K562 (cell line): ENCODE results near the gene TSC22D3. TPM values are rescaled to one million over a fixed set of nuclear protein-coding genes. Genes with fewer than 3 reads are reported as not detected.

Experiments
- CBFB ChIP-seq: sonication (generic); formaldehyde crosslinking; IDR thresholded peaks from 2 replicates; pipeline ENCODE4 v1.4.0; 2020; ENCODE audit warnings: mild to moderate bottlenecking, missing genetic modification reagents
- CHD1 ChIP-seq: fragments of 200-600 bp; sonication (generic); IDR thresholded peaks from one replicate; pipeline ENCODE4 v1.6.1; 2012; ENCODE audit warnings: mild to moderate bottlenecking, moderate library complexity, low read length, inconsistent platforms
- FOXK1 ChIP-seq: sonication (generic); formaldehyde crosslinking; IDR thresholded peaks from 2 replicates; pipeline ENCODE4 v1.8.0; 2022; ENCODE audit warnings: missing genetic modification reagents, mild to moderate bottlenecking, borderline replicate concordance
- LCOR ChIP-seq: sonication (generic); formaldehyde crosslinking; IDR thresholded peaks from 2 replicates; pipeline ENCODE4 v1.8.0; 2022; ENCODE audit warnings: mild to moderate bottlenecking, missing genetic modification reagents
- NCOR1 ChIP-seq: fragments of 450-650 bp; IDR thresholded peaks from 2 replicates; pipeline ENCODE4 v1.6.1; 2016; ENCODE audit warnings: mild to moderate bottlenecking, moderate library complexity
- NR2F6 ChIP-seq: fragments of 450-650 bp; formaldehyde crosslinking; IDR thresholded peaks from 2 replicates; pipeline ENCODE4 v1.4.0; 2020; ENCODE audit warnings: mild to moderate bottlenecking
- OTX1 ChIP-seq: fragments of 450-650 bp; formaldehyde crosslinking; IDR thresholded peaks from 2 replicates; pipeline ENCODE4 v1.4.0; 2022; ENCODE audit warnings: mild to moderate bottlenecking
- POLR2G ChIP-seq: fragments of 200-400 bp; formaldehyde crosslinking; IDR thresholded peaks from 2 replicates; pipeline ENCODE4 v1.6.1; 2017; ENCODE audit warnings: low read depth, mild to moderate bottlenecking, antibody characterized with exemption, low read length, moderate library complexity
- RBFOX2 ChIP-seq: fragments of 200-400 bp; formaldehyde crosslinking; IDR thresholded peaks from 2 replicates; pipeline ENCODE4 v1.6.1; 2017; ENCODE audit warnings: low read depth, mild to moderate bottlenecking, low read length, moderate library complexity
- SIN3A ChIP-seq, 2 experiments: fragments of 150-350 bp in 1 of 2; IDR thresholded peaks; 2 replicates each; pipeline ENCODE4 v1.6.1; 2011 to 2016; ENCODE audit warnings: borderline replicate concordance in 2 of 2, low read depth in 2 of 2, low read length in 2 of 2, mild to moderate bottlenecking in 2 of 2, moderate library complexity in 2 of 2; ENCODE audit not compliant: control insufficient read depth in 1 of 2
- SMARCA5 ChIP-seq: fragments of 450-650 bp; IDR thresholded peaks from 2 replicates; pipeline ENCODE4 v1.6.1; 2016
- TCF3 ChIP-seq: sonication (generic); formaldehyde crosslinking; IDR thresholded peaks from 2 replicates; pipeline ENCODE4 v1.4.0; 2020; ENCODE audit warnings: mild to moderate bottlenecking, missing genetic modification reagents
- TFAM ChIP-seq: fragments of 250-450 bp; sonication (Bioruptor Pico); conservative IDR thresholded peaks from 2 replicates; pipeline ENCODE4 v1.5.0; 2021; ENCODE audit warnings: mild to moderate bottlenecking, moderate library complexity
- YY1 ChIP-seq, 3 experiments: IDR thresholded peaks; 2 replicates each; pipeline ENCODE4 v1.6.1; 2011; ENCODE audit warnings: low read length in 2 of 3, mild to moderate bottlenecking in 2 of 3, moderate library complexity in 2 of 3, borderline replicate concordance in 1 of 3, control low read depth in 1 of 3, low read depth in 1 of 3; ENCODE audit not compliant: insufficient read depth in 3 of 3, insufficient replicate concordance in 2 of 3, control insufficient read depth in 1 of 3, insufficient read length in 1 of 3; ENCODE audit errors: extremely low read depth in 1 of 3
- ZEB2 ChIP-seq: fragments of 450-650 bp; IDR thresholded peaks from 2 replicates; pipeline ENCODE4 v1.6.1; 2016
- ZNF140 ChIP-seq: fragments of 250-450 bp; sonication (Bioruptor Pico); IDR thresholded peaks from 2 replicates; pipeline ENCODE4 v1.8.0; 2021; ENCODE audit warnings: moderate library complexity, mild to moderate bottlenecking, inconsistent platforms
- ZNF253 ChIP-seq: fragments of 250-450 bp; sonication (Bioruptor Pico); conservative IDR thresholded peaks from 2 replicates; pipeline ENCODE4 v1.6.1; 2021; ENCODE audit warnings: mild to moderate bottlenecking
- ZNF668 ChIP-seq: fragments of 250-450 bp; sonication (Bioruptor Pico); IDR thresholded peaks from 2 replicates; pipeline ENCODE4 v1.8.0; 2022; ENCODE audit warnings: mild to moderate bottlenecking, inconsistent platforms
- ZNF764 ChIP-seq: fragments of 250-450 bp; sonication (Bioruptor Pico); IDR thresholded peaks from 2 replicates; pipeline ENCODE4 v1.4.0; 2020; ENCODE audit warnings: low read depth, mild to moderate bottlenecking, moderate library complexity
- polyA plus RNA-seq, 8 experiments: library from polyadenylated mRNA; depleted of rRNA in 4 of 8; stranded (reverse) in 5 of 8; unstranded in 3 of 8; fragments of >200 nt; fragmentation: Nextera tagmentation in 2 of 8; fragmentation: Illumina TruSeq in 1 of 8; extraction: Ambion mirVana in 2 of 8; extraction: Trizol in 1 of 8; gene quantifications; 2 replicates each; pipeline versions ENCODE4 v1.2.1 to v1.2.3, GENCODE V29; 2011 to 2014; ENCODE audit warnings: inconsistent platforms in 1 of 8, missing spikeins in 1 of 8
- total RNA-seq, 7 experiments: library from RNA; depleted of rRNA in 6 of 7; stranded (reverse); fragments of >200 nt in 6 of 7; fragmentation: Illumina TruSeq in 2 of 7; extraction: Trizol in 2 of 7; gene quantifications; 2 replicates each; pipeline versions ENCODE4 v1.2.1 to v1.2.3, GENCODE V29; 2011 to 2021; ENCODE audit warnings: low replicate concordance in 1 of 7
- TF ChIP-seq, protein P1 (sequence below), 3 experiments: IDR thresholded peaks in 2 of 3; conservative IDR thresholded peaks in 1 of 3; 2 replicates each; pipeline ENCODE4 v1.5.1; 2011 to 2012; ENCODE audit warnings: low read length in 3 of 3, mild to moderate bottlenecking in 3 of 3, control low read depth in 2 of 3, improper control_type of control experiment in 1 of 3, inconsistent platforms in 1 of 3, low read depth in 1 of 3, mixed read lengths in 1 of 3, moderate library complexity in 1 of 3; ENCODE audit not compliant: insufficient read depth in 2 of 3
- TF ChIP-seq, protein P2 (sequence below): IDR thresholded peaks from 2 replicates; pipeline ENCODE4 v1.6.1; 2012; ENCODE audit warnings: low read depth, low read length, improper control_type of control experiment, borderline replicate concordance
- TF ChIP-seq, protein P3 (sequence below): fragments of 450-650 bp; IDR thresholded peaks from 2 replicates; pipeline ENCODE4 v1.6.1; 2016; ENCODE audit warnings: antibody characterized with exemption
- TF ChIP-seq, protein P4 (sequence below): fragments of 250-450 bp; sonication (Bioruptor Pico); IDR thresholded peaks from 2 replicates; pipeline ENCODE4 v1.8.0; 2021; ENCODE audit warnings: moderate library complexity, mild to moderate bottlenecking, inconsistent platforms

Gene TSC22D3
- total and polyA plus RNA-seq, 9 of the 15 experiments (the other 6 are each of a cell fraction or from before 2014, with no cell fraction given): 0.48 to 3.0 (median 0.87) TPM

DNA sequence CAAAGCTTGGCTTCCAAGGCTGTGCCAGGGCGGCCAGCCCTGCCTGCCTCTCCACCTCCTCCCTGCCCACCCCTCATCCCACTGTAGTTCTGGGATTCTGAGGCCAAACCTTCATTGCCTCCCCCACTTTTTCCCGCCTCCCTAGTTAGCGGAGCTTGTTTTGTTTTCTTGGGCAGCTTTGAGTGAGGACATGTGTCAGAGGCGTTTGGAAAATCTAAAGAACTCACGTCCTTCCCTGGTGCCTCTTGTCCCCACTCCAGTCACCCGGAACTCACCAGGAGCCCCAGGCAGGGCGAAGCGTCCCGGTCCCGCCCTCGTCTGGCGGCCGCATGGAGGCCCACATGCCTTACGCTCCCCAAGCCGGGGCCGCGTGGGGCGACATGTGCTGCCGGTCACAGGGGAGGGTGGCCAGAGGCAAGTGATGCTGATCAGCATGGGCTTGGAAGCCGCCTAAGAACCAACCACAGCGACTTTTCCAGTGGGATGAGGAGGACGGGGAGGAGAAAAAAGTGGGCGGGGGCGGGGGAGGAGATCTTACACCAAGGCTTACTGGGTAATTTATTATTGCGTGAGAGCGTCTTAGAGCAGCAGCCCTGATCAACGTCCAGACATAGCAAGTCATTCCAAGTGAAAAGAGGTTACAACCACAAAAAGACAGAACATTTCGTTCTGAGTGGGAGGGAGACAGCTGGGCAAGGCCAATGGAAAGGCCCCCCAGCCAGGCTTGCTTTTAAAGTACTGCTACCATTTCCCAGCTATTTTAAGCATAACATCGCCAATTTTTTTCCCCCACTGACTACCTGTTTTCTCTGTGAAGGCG, 98.8 kb downstream of the TSC22D3 start (continued):
- TF ChIP-seq, protein P1, sequence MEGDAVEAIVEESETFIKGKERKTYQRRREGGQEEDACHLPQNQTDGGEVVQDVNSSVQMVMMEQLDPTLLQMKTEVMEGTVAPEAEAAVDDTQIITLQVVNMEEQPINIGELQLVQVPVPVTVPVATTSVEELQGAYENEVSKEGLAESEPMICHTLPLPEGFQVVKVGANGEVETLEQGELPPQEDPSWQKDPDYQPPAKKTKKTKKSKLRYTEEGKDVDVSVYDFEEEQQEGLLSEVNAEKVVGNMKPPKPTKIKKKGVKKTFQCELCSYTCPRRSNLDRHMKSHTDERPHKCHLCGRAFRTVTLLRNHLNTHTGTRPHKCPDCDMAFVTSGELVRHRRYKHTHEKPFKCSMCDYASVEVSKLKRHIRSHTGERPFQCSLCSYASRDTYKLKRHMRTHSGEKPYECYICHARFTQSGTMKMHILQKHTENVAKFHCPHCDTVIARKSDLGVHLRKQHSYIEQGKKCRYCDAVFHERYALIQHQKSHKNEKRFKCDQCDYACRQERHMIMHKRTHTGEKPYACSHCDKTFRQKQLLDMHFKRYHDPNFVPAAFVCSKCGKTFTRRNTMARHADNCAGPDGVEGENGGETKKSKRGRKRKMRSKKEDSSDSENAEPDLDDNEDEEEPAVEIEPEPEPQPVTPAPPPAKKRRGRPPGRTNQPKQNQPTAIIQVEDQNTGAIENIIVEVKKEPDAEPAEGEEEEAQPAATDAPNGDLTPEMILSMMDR (IDR thresholded peaks at IDR 0.05 in 2 of 3, conservative IDR thresholded peaks at IDR 0.05 in 1 of 3; ENCODE audit: insufficient read depth in 2 of 3, low read depth in 1 of 3, low read length in 3 of 3): peak in 2 of 3 experiments; percentile 7 to 23; a peak in 1 of 6 replicates
- no peak for TF ChIP-seq ZEB2
- TF ChIP-seq NCOR1: peak; percentile 45
- TF ChIP-seq, protein P2, sequence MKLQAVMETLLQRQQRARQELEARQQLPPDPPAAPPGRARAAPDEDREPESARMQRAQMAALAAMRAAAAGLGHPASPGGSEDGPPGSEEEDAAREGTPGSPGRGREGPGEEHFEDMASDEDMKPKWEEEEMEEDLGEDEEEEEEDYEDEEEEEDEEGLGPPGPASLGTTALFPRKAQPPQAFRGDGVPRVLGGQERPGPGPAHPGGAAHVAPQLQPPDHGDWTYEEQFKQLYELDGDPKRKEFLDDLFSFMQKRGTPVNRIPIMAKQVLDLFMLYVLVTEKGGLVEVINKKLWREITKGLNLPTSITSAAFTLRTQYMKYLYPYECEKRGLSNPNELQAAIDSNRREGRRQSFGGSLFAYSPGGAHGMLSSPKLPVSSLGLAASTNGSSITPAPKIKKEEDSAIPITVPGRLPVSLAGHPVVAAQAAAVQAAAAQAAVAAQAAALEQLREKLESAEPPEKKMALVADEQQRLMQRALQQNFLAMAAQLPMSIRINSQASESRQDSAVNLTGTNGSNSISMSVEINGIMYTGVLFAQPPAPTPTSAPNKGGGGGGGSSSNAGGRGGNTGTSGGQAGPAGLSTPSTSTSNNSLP: peak; percentile 46; the same call in 1 of the 2 replicates
- no peak for TF ChIP-seq OTX1 (CRISPR knock-in tag)
- peak; percentile 17; the same call in 1 of the 2 replicates for TF ChIP-seq TCF3
- no peak for TF ChIP-seq ZNF668
- TF ChIP-seq RBFOX2: peak; percentile 86
- no peak for TF ChIP-seq ZNF140 (CRISPR knock-in tag)
- no peak for TF ChIP-seq ZNF764 (CRISPR knock-in tag)
- TF ChIP-seq CBFB (CRISPR knock-in tag): peak; percentile 71; the same call in 1 of the 2 replicates
- TF ChIP-seq FOXK1 (CRISPR knock-in tag): no peak
- TF ChIP-seq LCOR (CRISPR knock-in tag): peak; percentile 89
- TF ChIP-seq CHD1: no peak
- no peak for TF ChIP-seq ZNF253
- TF ChIP-seq SIN3A (IDR thresholded peaks at IDR 0.05; ENCODE audit: borderline replicate concordance in 2 of 2, control insufficient read depth in 1 of 2, low read depth in 2 of 2, low read length in 2 of 2): peak in 1 of 2 experiments; percentile 87; a peak in 2 of 4 replicates
- peak in 1 of 3 experiments; percentile 74 for TF ChIP-seq YY1 (IDR thresholded peaks at IDR 0.05; ENCODE audit: borderline replicate concordance in 1 of 3, control insufficient read depth in 1 of 3, extremely low read depth in 1 of 3, insufficient read depth in 3 of 3, insufficient read length in 1 of 3, insufficient replicate concordance in 2 of 3, low read depth in 1 of 3, low read length in 2 of 3)
- TF ChIP-seq SMARCA5: no peak
- TF ChIP-seq, protein P3, sequence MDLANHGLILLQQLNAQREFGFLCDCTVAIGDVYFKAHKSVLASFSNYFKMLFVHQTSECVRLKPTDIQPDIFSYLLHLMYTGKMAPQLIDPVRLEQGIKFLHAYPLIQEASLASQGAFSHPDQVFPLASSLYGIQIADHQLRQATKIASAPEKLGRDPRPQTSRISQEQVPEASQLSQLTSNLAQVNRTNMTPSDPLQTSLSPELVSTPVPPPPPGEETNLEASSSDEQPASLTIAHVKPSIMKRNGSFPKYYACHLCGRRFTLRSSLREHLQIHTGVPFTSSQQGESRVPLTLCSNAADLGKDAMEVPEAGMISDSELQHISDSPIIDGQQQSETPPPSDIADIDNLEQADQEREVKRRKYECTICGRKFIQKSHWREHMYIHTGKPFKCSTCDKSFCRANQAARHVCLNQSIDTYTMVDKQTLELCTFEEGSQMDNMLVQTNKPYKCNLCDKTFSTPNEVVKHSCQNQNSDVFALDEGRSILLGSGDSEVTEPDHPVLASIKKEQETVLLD: no peak
- TF ChIP-seq, protein P4, sequence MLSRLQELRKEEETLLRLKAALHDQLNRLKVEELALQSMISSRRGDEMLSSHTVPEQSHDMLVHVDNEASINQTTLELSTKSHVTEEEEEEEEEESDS: no peak
- no peak for TF ChIP-seq TFAM (CRISPR knock-in tag)
- no peak for TF ChIP-seq NR2F6 (CRISPR knock-in tag)
- TF ChIP-seq POLR2G: peak; percentile 88
